ENCODE results near the gene ARSI.

The ARSI gene

DNA sequence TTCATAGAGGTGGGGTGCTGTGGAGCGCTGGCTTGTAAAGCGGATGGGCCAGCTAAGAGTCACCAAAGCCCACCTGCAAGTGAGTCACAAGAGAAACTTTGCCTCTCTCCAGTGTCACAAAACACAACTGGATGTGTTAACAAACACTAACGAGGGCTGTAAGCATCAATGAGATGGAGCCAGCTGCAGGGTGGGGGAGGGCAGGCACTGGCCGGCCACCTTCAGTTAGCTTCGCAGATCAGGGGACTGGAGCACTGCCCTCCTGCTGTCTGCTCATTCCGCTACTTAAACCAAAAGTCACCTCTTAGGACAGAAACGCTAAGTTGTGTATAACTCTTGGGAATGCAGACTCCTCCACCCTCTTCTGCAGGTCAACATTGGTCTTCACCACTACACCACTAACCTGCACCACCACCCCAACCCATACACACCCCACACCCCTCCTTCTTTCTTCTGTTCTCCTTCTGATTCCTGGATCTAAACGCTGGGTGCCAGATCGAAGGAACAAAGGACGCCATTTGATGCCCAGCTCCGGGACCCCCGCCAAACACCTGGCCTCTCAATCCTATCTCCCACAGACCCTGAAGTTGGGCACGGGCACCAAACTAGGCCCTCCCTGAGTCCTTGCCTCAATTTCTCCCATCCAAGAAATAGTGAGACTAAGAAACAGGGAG lies 2.1 kb downstream of the ARSI start:
- no peak for TF ChIP-seq JUND (IDR thresholded peaks at IDR 0.05; ENCODE audit: low read depth)
- DNase-seq (ENCODE audit: low read depth in 1 of 2, low spot score in 1 of 2) = no peak
- in situ Hi-C loops (cut with HindIII; ENCODE audit: low pct_unique_long_range_greater_than_20kb, low sequenced_read_pairs) = no loop called here

DNA sequence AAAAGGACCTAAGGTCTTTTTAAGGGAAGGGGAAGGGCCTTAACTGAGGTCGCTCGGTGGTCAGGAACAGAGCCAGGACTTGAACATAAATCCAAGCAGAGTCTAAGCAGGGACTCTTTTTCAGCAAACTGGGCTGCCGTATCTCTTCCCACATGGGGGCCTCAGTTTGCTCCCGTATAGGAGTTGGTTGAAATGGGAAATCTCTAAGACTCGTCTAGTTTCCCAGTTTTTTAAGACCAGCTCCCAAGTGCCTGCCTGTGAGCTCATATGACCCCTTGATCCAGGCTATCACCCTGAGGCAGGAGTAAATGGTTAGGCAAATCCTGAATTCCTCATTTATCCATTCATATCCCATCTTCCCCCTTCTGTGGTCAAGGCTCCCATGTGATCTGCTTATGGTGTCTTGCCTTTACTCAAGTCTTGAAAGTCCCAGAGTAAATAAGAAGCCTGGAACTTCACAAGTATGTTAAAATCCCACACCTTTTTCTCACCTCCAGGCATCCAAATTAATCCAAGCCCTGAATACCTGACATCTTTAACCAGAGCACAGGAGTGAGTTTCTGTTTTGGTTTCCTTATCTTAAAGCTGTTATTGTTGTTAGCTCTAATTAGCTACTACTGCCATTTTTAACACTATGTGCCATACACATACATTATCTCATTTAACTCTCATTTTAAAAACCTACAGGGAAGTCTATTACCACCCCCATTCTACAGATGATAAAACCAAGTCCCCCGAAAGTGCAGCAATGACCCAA lies 3.0 kb downstream of the ARSI start:
- in situ Hi-C loops (cut with HindIII; ENCODE audit: low pct_unique_long_range_greater_than_20kb, low sequenced_read_pairs) = no loop called here
- no peak for DNase-seq (ENCODE audit: low read depth in 1 of 2, low spot score in 1 of 2)
- TF ChIP-seq JUND (IDR thresholded peaks at IDR 0.05; ENCODE audit: low read depth) = no peak

GRCh38 chr5:150298701-150299451 lies 3.8 kb downstream of the ARSI start:
- in situ Hi-C loops (cut with HindIII; ENCODE audit: low pct_unique_long_range_greater_than_20kb, low sequenced_read_pairs) = no loop called here
- no peak for DNase-seq (ENCODE audit: low read depth in 1 of 2, low spot score in 1 of 2)
- no peak for TF ChIP-seq JUND (IDR thresholded peaks at IDR 0.05; ENCODE audit: low read depth)

GRCh38 chr5:150297934-150298595 lies 4.6 kb downstream of the ARSI start:
- in situ Hi-C loops (cut with HindIII; ENCODE audit: low pct_unique_long_range_greater_than_20kb, low sequenced_read_pairs) = no loop called here
- DNase-seq (ENCODE audit: low read depth in 1 of 2, low spot score in 1 of 2) = no peak
- no peak for TF ChIP-seq JUND (IDR thresholded peaks at IDR 0.05; ENCODE audit: low read depth)

DNA sequence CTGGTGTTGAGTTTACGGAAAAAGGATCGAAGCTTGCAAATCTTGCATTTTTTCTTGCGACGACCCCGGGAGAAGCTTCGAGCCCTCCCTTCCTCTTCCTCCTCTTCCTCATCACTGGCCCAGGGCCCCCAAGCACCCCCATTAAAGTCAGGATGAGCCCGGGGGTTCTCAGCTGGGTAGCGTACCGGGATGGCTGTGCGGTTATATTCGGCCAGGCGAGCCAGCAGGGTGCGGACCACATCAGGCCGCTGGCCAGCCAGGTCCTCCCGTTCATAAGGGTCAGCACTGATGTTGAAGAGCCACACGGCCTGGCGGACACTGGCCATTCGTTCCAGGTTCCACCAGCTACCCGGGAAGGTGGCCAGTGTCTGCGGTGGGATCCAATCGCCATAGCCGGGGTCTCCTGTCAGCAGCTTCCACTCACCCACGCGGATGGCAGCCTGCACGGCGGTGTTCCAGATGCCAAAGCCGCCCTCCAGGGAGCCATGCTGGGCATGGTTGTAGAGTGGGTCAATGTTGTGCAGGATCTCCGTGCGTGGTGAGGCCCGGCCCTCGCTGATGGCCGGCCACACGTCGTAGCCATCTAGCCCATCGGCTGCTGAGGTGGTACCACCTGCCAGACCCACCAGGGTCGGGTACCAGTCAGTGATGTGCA lies 5.3 kb downstream of the ARSI start:
- TF ChIP-seq JUND (IDR thresholded peaks at IDR 0.05; ENCODE audit: low read depth) = no peak
- DNase-seq (ENCODE audit: low read depth in 1 of 2, low spot score in 1 of 2) = no peak
- in situ Hi-C loops (cut with HindIII; ENCODE audit: low pct_unique_long_range_greater_than_20kb, low sequenced_read_pairs) = no loop called here

DNA sequence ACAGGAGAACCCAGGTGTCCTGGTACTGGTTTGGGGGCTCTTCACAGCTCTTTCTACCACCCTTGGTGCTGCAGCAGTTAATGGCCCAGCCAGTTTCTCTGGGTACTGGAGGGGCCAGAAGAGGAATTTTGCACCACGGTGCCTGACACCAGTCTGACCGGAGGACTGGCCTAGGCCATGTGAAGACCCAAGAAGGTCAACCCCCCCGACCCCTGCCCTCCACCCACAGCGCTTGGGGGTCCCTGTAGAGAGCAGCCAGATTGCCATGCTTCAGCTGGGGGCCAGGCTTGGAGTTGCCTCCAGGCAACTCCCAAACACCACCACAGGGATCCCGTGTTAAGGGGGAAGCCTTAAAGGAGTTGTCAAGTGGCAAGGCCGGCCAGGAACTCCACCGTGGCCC lies 6.2 kb downstream of the ARSI start:
- in situ Hi-C loops (cut with HindIII; ENCODE audit: low pct_unique_long_range_greater_than_20kb, low sequenced_read_pairs) = no loop called here
- DNase-seq (ENCODE audit: low read depth in 1 of 2, low spot score in 1 of 2) = no peak
- TF ChIP-seq JUND (IDR thresholded peaks at IDR 0.05; ENCODE audit: low read depth) = no peak

GRCh38 chr5:150295741-150296486 lies 6.8 kb downstream of the ARSI start:
- DNase-seq (ENCODE audit: low read depth in 1 of 2, low spot score in 1 of 2) = no peak
- TF ChIP-seq JUND (IDR thresholded peaks at IDR 0.05; ENCODE audit: low read depth) = no peak
- in situ Hi-C loops (cut with HindIII; ENCODE audit: low pct_unique_long_range_greater_than_20kb, low sequenced_read_pairs) = no loop called here

- no peak for TF ChIP-seq JUND (IDR thresholded peaks at IDR 0.05; ENCODE audit: low read depth)
- no peak for DNase-seq (ENCODE audit: low read depth in 1 of 2, low spot score in 1 of 2)
- in situ Hi-C loops (cut with HindIII; ENCODE audit: low pct_unique_long_range_greater_than_20kb, low sequenced_read_pairs) = no loop called here
These were observed 7.5 kb downstream of the ARSI start for GRCh38 chr5:150295172-150295634.

- in situ Hi-C loops (cut with HindIII; ENCODE audit: low pct_unique_long_range_greater_than_20kb, low sequenced_read_pairs) = no loop called here
- no peak for DNase-seq (ENCODE audit: low read depth in 1 of 2, low spot score in 1 of 2)
These were observed 8.1 kb downstream of the ARSI start for GRCh38 chr5:150294551-150295071.

GRCh38 chr5:150293091-150293941 lies 9.4 kb downstream of the ARSI start:
- no peak for DNase-seq (ENCODE audit: low read depth in 1 of 2, low spot score in 1 of 2)
- TF ChIP-seq JUND (IDR thresholded peaks at IDR 0.05; ENCODE audit: low read depth) = no peak
- in situ Hi-C loops (cut with HindIII; ENCODE audit: low pct_unique_long_range_greater_than_20kb, low sequenced_read_pairs) = no loop called here

More at GRCh38 chr5:150294551-150295071, 8.1 kb downstream of the ARSI start:
- no peak for TF ChIP-seq JUND (IDR thresholded peaks at IDR 0.05; ENCODE audit: low read depth)
